HG02970 (cell line): ENCODE results near the gene MOCS1.

Experiments
- ATAC-seq: cut with Tn5 transposase; IDR thresholded peaks from one replicate; pipeline ENCODE4 v1.9.1; 2021; ENCODE audit warnings: mild to moderate bottlenecking, moderate library complexity, moderate number of reproducible peaks; ENCODE audit not compliant: unreplicated experiment, low FRiP score

Gene MOCS1

GRCh38 chr6:39925931-39926290 is 8.4 kb downstream of the MOCS1 start:
- no peak for ATAC-seq

DNA sequence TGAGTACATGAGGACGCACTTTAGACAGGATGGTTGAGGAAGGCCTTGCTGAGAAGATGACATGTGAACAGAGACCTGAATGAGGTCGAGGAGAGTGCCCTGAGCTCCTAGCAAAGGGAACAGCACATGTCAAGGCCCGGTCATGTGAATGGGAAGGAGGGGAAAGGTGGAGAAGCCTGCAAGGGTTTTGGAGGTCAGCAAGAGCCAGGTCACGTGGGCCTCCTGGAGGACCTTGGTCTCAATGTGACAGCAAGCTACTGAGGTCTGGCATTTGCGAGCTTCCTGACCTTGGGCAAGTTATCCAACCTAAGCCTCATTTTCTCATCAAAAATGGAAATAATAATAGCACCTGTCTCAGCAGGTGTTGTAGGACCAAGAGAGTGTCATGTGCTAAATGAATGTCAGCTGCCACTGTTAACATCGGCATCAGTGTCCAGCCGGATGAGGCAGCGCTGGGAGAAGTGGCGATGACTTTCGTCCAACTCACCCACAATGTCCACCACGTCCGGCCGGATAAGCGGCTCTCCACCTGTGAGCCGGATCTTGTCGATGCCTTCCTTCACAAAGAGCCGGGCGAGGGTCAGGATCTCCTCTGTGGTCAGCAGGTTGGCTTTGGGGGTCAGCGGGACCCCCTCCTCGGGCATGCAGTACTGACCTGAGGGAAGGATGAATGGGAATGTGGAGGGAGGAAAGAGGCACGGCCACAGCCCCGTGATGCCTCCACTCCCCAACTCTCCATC is 8.9 kb downstream of the MOCS1 start:
- no peak for ATAC-seq

DNA sequence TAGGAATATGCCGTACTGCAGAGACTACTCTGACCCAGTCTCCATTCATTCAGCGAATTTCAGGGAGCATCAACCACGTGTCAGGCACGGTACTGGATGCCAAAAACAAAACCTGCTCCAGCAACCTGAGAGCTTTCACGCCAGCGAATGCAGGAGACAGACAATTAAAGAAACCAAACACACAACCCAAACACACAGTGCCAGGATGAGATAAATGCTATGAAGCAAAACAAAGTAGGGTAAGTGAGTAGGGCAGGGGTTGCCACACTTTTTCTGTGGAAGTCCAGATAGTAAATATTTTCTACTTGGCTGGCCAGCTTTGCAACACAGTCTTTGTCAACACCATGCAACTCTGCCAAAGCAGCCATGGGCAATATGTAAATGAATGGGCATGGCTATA is 10.0 kb downstream of the MOCS1 start:
- no peak for ATAC-seq

DNA sequence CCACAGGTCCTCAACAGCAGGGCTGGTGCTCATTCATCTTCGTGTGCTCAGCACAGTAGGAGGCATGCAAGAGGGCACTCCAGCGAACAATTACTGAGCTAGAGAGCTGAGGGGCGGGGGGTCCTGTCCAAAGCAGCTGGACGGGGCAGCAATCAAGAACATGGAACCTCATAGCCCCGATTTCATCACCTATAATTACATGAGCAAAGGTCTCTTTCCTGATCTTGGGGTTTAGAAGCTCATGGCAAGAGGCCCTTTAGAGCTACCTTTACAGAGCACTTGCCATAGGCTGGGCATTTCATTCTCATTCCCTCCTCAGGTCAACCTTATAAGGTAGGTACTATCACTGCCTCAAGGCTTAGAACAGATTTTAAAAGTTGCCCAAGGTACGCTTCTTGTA is 10.4 kb downstream of the MOCS1 start:
- ATAC-seq, result no peak

DNA sequence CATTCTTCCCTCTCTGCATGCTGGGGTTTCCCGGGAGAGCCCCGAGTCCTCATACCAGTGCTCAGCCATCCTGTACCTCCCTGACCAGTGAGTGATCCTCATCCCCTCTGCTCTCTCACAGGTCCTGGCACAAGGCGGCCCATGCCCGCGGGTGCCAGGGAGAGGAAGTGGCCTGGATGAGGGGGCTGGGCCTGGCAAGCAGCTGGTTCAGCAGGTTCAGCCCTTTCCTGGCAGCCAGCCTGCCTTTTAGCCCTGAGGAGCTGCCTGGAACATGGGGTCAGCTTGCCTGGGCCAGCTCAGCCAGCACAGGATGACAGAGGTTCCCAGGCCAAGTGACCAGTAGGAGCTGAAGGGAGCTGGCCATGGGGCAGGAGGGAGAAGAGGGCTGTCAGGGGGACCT is 10.9 kb downstream of the MOCS1 start:
- no peak for ATAC-seq

GRCh38 chr6:39922821-39923220 is 11.4 kb downstream of the MOCS1 start:
- ATAC-seq, result no peak

- no peak for ATAC-seq
Observed at GRCh38 chr6:39920157-39920556, 14.1 kb downstream of the MOCS1 start.

- ATAC-seq, result no peak
Observed at GRCh38 chr6:39918831-39919230, 15.4 kb downstream of the MOCS1 start.

- ATAC-seq, result no peak
Observed at GRCh38 chr6:39917981-39918380, 16.3 kb downstream of the MOCS1 start.

DNA sequence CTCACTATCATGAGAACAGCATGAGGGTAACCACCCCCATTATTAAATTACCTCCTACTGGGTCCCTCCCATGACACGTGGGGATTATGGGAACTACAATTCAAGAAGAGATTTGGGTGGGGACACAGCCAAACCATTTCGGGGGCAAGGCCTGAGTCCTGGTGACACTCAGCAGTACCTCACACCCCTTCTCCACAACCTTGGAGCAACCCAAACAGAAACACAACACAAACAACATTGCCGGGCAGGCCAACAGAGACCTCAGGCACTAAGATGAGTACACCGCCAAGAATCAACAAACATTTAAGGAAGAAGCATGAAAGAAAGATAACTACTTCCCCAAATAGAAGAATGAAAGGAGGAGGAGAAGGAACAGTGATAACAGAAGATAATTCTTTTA is 16.9 kb downstream of the MOCS1 start:
- ATAC-seq, result no peak

GRCh38 chr6:39915866-39916265 is 18.4 kb downstream of the MOCS1 start:
- no peak for ATAC-seq

DNA sequence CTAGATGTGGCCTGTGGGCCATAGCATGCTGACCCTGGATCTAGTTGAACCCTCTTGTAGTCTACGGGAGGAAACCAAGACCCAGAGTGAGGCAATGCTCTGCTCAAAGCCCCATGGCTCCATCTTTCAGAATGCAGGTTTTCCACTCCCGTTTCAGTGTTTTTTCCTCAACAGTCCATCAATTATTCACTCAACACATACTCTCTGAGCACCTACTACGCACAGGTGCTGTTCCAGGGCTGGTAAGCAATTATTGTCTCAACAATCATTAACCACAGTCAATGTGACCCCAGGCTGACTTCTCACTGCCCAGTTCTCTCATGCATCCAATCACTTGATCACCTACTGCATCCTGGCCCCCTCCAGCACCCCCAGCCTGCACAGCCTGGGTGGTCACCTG is 20.0 kb downstream of the MOCS1 start:
- ATAC-seq, result no peak

- ATAC-seq, result no peak
Observed at GRCh38 chr6:39913391-39913916, 20.8 kb downstream of the MOCS1 start.

DNA sequence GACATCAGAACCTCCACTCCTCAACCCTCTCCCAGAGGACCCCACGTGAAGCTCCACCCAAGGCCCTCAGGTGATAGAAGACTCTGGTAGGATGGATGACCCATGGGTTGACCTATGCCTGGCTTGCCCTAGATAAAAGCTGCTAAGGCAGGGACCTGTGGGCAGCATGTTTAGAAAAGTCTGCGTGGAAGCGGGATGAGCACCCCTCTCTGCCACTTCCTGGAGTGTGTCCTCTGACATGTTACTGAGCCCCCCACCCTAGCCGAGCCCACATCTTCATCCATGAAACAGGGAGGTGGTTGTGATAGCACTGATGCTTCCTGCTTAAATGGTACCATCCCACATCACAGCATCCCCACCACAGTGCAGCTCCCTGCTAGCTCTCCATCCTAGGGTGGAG is 21.8 kb downstream of the MOCS1 start:
- no peak for ATAC-seq

- no peak for ATAC-seq
Observed at GRCh38 chr6:39911513-39912125, 22.6 kb downstream of the MOCS1 start.

DNA sequence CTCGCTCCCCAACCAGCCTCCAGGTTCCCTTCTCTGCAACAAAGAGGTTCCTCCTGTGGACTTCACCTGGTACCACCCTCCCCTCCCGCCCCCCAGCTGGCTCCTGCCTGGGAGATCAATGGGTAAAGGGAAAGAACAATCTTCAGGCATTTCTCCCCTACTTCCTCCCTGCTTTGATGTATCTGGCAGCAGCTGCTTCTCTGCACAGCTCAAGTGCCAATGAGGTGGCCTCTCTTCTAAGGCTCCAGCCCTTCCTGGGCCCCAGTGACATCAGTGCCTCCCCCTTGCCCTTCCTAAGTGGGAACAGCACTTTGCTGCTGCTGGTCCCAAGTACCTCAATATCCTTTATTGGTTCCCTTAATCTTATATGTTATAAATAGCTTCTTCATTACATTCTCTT is 23.5 kb downstream of the MOCS1 start:
- ATAC-seq, result no peak

GRCh38 chr6:39910164-39910563 is 24.1 kb downstream of the MOCS1 start:
- no peak for ATAC-seq

GRCh38 chr6:39909701-39910100 is 24.6 kb downstream of the MOCS1 start:
- no peak for ATAC-seq

DNA sequence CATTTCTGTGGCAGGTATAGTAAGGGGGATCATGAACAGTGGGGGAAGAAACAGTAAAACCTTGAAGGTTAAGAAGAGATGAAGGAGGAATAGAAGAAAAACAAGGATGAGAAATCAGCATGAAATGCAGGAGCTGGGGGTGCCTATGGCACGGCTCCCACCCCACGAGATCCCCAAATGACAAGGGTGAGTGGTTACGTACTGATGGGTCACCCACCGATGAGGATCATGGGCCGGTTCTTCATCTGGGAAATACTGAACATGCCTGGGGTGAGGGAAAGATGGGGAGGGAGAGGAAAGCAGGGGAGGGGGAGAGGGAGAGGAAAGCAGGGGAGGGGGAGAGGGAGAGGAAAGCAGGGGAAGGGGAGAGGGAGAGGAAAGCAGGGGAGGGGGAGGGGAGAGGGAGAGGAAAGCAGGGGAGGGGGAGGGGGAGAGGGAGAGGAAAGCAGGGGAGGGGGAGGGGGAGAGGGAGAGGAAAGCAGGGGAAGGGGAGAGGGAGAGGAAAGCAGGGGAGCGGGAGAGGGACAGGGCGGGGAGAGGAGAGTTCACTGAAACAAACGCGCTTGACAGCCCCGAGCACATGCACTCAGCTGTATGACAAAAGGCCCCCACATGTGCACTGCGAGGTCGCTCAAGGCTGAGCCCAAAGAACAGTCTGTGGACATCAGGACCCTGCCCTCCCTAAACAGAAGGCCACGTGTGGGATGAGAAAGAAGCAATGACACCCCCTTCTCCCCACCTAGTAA is 25.3 kb downstream of the MOCS1 start:
- no peak for ATAC-seq

- ATAC-seq, result no peak
Observed at GRCh38 chr6:39907871-39908575, 26.2 kb downstream of the MOCS1 start.

DNA sequence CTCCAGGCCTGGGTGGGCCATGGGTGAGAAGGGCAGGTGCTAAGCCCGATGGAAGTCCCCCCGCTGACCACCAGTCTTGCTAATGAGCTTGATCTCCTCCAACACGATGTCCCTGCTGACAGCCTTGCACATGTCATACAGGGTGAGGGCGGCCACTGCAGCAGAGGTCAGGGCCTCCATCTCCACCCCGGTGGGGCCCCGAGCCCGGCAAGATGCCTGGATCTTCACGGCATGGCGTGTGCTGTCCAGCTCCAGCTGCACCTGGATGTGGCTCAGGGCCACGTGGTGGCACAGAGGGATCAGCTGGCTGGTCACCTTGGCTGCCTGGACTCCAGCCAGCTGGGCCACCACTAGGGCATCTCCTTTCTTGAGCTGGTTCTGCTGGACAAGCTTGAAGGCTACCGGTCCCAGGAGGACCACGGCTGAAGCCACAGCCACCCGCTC is 27.9 kb downstream of the MOCS1 start:
- ATAC-seq, result no peak
